Endodermal cell (in vitro differentiated cells): Measurements from ENCODE around the gene GALNT2. TPM values are rescaled to one million over a fixed set of nuclear protein-coding genes. Genes with fewer than 3 reads are reported as not detected.

ENCODE experiments used
- DNase-seq: peaks from one replicate; pipeline ENCODE4 v3.0.0-alpha.2; 2017
- H3K27ac ChIP-seq: 2 replicates; pipeline ENCODE4 v1.5.1; 2013; ENCODE audit warnings: mild to moderate bottlenecking, low read depth, low read length, moderate library complexity
- H3K27me3 ChIP-seq: 2 replicates; pipeline ENCODE4 v1.6.1; 2013; ENCODE audit warnings: mild to moderate bottlenecking, low read length, moderate library complexity; ENCODE audit not compliant: insufficient read depth, control insufficient read depth, poor library complexity, severe bottlenecking
- H3K36me3 ChIP-seq: 2 replicates; pipeline ENCODE4 v1.7.0; 2013; ENCODE audit warnings: mild to moderate bottlenecking, low read length, moderate library complexity; ENCODE audit not compliant: control insufficient read depth, insufficient read depth
- H3K4me1 ChIP-seq: one replicate; pipeline ENCODE4 v1.7.0; 2013; ENCODE audit warnings: low read length; ENCODE audit not compliant: control insufficient read depth, insufficient read depth
- H3K4me3 ChIP-seq: 2 replicates; pipeline ENCODE4 v1.5.1; 2013; ENCODE audit warnings: mild to moderate bottlenecking, low read length, moderate library complexity
- H3K9ac ChIP-seq: 2 replicates; pipeline ENCODE4 v1.6.1; 2013; ENCODE audit warnings: mild to moderate bottlenecking, low read length, moderate library complexity; ENCODE audit not compliant: poor library complexity, severe bottlenecking; ENCODE audit errors: extremely low read depth
- H3K9me3 ChIP-seq: 2 replicates; pipeline ENCODE4 v1.6.1; 2013; ENCODE audit warnings: mild to moderate bottlenecking, low read length, moderate library complexity; ENCODE audit not compliant: control insufficient read depth
- H3K27ac Mint-ChIP-seq: 2 replicates; pipeline ENCODE4 v1.8.0; 2020; ENCODE audit warnings: mixed read lengths
- H3K27me3 Mint-ChIP-seq: 2 replicates; pipeline ENCODE4 v1.8.0; 2021; ENCODE audit warnings: mild to moderate bottlenecking, mixed read lengths; ENCODE audit not compliant: insufficient read depth
- H3K36me3 Mint-ChIP-seq: 2 replicates; pipeline ENCODE4 v1.8.0; 2020; ENCODE audit warnings: low read depth, mixed read lengths
- H3K4me1 Mint-ChIP-seq: 2 replicates; pipeline ENCODE4 v1.8.0; 2020; ENCODE audit warnings: mixed read lengths
- H3K4me3 Mint-ChIP-seq: 2 replicates; pipeline ENCODE4 v1.8.0; 2020; ENCODE audit warnings: mild to moderate bottlenecking, moderate library complexity, mixed read lengths
- H3K9me3 Mint-ChIP-seq: 2 replicates; pipeline ENCODE4 v1.8.0; 2020; ENCODE audit warnings: mild to moderate bottlenecking, mixed read lengths
- CTCF ChIP-seq: fragments of 200-600 bp; sonication (generic); conservative IDR thresholded peaks from 2 replicates; pipeline ENCODE4 v1.5.0; 2021; ENCODE audit warnings: antibody characterized with exemption, mild to moderate bottlenecking
- WGBS, 2 experiments: methylation state at CpG; one replicate each; pipeline versions ENCODE4 v1.1.5 to v1.1.7; 2013; ENCODE audit warnings: missing lambda C conversion rate in 2 of 2, mixed read lengths in 1 of 2; ENCODE audit not compliant: insufficient coverage in 1 of 2, insufficient read length in 1 of 2; 5-methylcytosine and 5-hydroxymethylcytosine counted together
- total RNA-seq, 2 donors: library from RNA; stranded (reverse); fragmentation: NEBNext Ultra II Directional in 1 of 2; extraction: Animal tissue kit (Norgen Biotek cat#: 25700) in 1 of 2; gene quantifications; 2 replicates in 1 of 2; 3 replicates in 1 of 2; pipeline ENCODE4 v1.2.1, GENCODE V29; 2021

Gene GALNT2
- total RNA-seq, 2 donors from 2014 or later = 41.6 to 63.5 TPM

- Histone ChIP-seq H3K36me3 (no peaks in the 10 kb centered on the region), H3K4me1 (no peaks in the 10 kb centered on the region), H3K27ac (no peak overlapping the region), H3K9ac (no peak overlapping the region), H3K4me3 (peak overlapping the region; percentile 78), H3K27me3 (peaks cover 8% of the 10 kb centered on the region), H3K9me3 (no peaks in the 10 kb centered on the region)
- TF ChIP-seq CTCF = peak; percentile 35
- Mint-ChIP-seq H3K4me3 (peak overlapping the region; percentile 76), H3K4me1 (peaks cover 16% of the 10 kb centered on the region), H3K27me3 (peaks cover 13% of the 10 kb centered on the region), H3K9me3 (no peaks in the 10 kb centered on the region), H3K36me3 (no peaks in the 10 kb centered on the region), H3K27ac (no peak overlapping the region)
- WGBS, 2 experiments = 37 to 40% methylated on average over 12 to 13 of the region's 13 CpGs
- DNase-seq = peak; percentile 61
Observed at GRCh38 chr1:230068952-230069684, 2.1 kb downstream of the GALNT2 start.

- TF ChIP-seq CTCF = no peak
- no peak overlapping the region for H3K27ac ChIP-seq
- Mint-ChIP-seq H3K36me3 (no peaks in the 10 kb centered on the region), H3K9me3 (no peaks in the 10 kb centered on the region), H3K4me1 (peaks cover 16% of the 10 kb centered on the region), H3K4me3 (no peak overlapping the region), H3K27me3 (peaks cover 13% of the 10 kb centered on the region), H3K27ac (no peak overlapping the region)
- H3K27me3 ChIP-seq = peaks cover 8% of the 10 kb centered on the region
- peak; percentile 41 for DNase-seq
- no peaks in the 10 kb centered on the region for H3K9me3 ChIP-seq
- H3K4me1 ChIP-seq = no peaks in the 10 kb centered on the region
- no peak overlapping the region for H3K4me3 ChIP-seq
- no peak overlapping the region for H3K9ac ChIP-seq
- H3K36me3 ChIP-seq = no peaks in the 10 kb centered on the region
- 81 to 83% methylated on average over 3 to 4 of the region's 4 CpGs for WGBS, 2 experiments
Observed at GRCh38 chr1:230069796-230070195, 2.8 kb downstream of the GALNT2 start.

GRCh38 chr1:230070321-230071208, 3.5 kb downstream of the GALNT2 start:
- Mint-ChIP-seq H3K36me3 (no peaks in the 10 kb centered on the region), H3K4me1 (peaks cover 16% of the 10 kb centered on the region), H3K9me3 (no peaks in the 10 kb centered on the region), H3K27ac (no peak overlapping the region), H3K27me3 (peaks cover 13% of the 10 kb centered on the region), H3K4me3 (no peak overlapping the region)
- Histone ChIP-seq H3K9me3 (no peaks in the 10 kb centered on the region), H3K4me1 (no peaks in the 10 kb centered on the region), H3K4me3 (no peak overlapping the region), H3K27me3 (peaks cover 8% of the 10 kb centered on the region), H3K36me3 (no peaks in the 10 kb centered on the region), H3K27ac (no peak overlapping the region), H3K9ac (no peak overlapping the region)
- no peak for TF ChIP-seq CTCF
- DNase-seq = no peak
- WGBS, 2 experiments = 93 to 97% methylated on average over 7 to 14 of the region's 14 CpGs
